GM19455 (cell line): ENCODE results near the gene LRRC45.

Experiments used
- ATAC-seq: cut with Tn5 transposase; IDR thresholded peaks from one replicate; pipeline ENCODE4 v1.9.1; 2021; ENCODE audit not compliant: unreplicated experiment

LRRC45 gene

DNA sequence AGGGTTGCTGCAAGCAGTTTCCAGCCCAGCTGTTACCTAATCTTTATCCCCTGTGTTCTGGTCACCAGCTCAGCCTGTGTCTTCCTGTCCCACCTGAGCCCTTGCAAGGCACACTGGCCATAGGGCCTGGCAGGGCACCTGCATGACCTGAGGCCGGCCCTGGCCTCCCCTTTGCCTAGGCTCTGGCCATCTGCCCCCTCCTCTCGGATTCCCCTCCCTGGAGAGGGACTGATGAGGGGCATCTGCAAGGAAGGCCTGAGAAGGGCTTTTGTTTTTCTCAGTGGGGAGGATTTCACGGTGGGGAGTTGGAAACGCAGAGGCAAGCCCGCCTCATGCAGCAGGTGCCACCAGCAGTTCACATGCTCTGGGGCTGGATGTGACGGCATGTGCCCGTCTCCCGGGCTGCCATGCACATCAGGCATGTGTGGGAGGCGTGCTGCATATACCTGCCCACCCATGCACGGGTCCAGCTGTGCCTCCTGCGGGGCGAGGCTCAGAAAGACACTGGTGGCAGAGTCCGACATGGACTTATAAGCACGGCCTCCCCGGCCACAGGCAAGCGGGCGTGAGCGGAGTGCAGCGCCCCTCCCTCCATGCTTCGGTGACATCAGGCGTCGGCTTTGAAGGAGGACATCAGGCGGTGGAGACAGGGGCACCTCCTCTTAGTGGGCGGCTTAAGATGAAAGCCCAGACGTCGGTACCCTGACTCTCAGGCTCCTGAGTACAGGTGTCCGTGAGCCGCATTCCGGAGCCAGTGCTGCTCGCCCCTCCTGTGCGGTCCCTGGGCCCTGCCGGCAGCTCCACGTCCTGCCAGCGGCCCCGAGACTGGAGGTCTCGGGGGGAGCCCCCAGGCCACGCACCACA is 29.1 kb upstream of the LRRC45 start:
- ATAC-seq, result no peak

DNA sequence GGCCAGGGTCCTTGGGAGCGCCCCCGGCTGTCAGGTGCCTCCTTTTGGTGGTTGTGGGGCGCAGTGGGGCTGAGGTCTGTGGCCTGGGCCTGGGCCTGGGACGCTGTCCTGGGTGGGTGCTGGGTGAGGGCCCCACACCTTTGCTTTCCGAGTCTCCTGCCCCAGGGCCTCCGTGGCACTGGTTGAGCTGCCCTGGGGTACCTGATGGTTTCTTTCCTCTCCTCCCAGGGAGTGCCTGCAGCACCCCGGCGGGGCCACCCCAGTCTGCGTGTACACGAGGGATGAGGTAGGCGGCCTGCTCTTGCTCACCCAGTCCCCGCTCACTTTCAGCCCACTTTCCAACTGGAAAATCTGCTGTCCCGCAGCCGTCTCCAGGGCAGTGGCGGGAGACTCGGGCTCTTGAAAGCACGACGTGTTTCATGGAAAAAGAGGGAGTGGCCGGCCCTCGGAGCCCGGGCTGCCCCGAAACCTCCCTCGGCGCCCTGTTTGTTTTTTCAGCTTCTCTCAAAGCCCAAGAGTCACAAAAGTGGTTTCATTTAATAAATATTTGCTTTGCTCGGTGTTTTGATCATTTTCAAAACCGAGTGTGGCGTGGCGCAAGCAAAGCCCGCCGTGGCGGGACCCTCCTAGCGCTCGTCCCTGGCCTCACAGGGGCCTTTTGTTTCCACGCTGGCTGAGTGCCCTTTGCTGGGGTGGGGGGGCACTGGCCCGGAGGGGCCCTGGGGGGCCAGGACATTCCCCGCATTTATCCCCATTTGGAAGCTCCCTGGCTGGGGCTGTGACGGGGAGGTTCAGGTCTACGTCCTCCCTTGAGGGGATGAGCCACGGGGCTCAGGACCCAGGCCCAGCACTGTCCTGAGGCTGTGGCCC is 28.3 kb upstream of the LRRC45 start:
- no peak for ATAC-seq

DNA sequence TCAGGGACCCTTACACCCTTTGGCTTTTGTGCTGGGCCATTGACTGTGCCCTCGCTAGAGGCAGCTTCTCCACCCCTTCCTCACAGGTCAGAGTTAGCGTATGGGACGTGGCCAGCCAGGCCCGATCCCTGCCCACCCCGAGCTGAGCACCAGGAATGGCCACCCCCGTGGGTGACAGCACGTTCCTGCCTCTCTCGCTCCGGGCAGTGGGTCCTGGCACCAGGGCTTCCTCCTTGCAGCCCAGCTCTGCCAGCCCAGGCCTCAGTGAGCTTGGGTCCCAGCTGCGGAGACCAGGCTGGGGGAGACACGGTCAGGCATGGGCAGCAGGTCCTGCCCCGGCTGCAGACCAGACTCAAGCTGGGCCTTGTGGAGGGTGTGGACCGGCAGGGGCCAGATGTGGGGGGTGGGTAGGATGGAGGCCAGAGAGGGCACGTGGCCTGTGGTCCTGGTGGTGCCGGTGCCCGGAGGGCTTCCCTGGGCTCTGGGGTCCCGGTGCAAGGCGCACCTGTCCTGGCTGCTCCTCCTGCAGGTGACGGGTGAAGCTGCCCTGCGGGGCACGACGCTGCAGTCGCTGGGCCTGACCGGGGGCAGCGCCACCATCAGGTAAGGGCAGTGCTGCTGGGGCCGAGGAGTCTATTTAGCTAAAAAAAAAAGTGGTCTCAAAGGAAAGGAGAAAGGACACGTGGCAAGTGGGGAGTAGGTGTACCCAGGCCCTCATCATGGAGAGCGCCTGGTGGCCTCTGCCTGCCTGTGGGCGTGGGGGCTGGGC is 27.5 kb upstream of the LRRC45 start:
- no peak for ATAC-seq

DNA sequence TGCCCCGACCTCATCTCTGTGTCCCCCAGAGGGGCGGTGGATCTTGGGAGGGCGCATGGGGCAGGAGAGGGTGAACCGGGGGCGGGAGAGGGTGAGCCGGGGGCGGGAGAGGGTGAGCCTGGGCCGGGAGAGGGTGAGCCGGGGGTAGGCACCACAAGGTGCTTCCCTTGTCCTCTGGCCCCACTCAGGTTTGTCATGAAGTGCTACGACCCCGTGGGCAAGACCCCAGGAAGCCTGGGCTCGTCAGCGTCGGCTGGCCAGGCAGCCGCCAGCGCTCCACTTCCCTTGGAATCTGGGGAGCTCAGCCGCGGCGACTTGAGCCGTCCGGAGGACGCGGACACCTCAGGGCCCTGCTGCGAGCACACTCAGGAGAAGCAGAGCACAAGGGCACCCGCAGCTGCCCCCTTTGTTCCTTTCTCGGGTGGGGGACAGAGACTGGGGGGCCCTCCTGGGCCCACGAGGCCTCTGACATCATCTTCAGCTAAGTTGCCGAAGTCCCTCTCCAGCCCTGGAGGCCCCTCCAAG is 26.8 kb upstream of the LRRC45 start:
- no peak for ATAC-seq

DNA sequence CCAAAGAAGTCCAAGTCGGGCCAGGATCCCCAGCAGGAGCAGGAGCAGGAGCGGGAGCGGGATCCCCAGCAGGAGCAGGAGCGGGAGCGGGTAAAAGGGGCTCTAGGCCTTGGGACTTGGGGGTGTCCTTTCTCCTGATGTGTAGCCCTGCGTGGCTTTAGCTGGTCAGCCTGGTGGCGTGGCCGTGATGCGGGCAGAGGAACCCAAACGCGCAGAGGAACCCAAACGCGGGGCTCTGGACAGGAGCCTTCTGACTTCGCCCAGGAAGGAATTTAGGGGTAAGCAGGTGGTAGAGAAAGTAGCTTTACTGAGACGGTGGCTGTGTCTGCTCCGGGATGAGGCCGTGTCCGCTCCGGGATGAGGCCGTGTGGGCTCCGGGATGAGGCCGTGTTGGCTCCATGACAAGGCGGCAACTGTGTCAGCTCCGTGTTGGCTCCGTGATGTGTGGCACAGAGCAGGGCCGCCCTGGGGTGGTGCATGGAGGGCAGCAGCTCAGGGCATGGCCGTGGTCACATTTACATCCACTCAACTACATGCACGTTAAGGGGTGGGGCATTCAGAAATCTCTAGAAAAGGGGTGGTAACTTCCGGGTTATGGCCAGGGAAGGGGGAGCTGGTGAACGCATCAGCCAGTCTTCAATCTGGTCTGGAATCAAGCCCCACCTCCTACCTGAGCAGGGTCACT is 26.2 kb upstream of the LRRC45 start:
- ATAC-seq, result no peak

DNA sequence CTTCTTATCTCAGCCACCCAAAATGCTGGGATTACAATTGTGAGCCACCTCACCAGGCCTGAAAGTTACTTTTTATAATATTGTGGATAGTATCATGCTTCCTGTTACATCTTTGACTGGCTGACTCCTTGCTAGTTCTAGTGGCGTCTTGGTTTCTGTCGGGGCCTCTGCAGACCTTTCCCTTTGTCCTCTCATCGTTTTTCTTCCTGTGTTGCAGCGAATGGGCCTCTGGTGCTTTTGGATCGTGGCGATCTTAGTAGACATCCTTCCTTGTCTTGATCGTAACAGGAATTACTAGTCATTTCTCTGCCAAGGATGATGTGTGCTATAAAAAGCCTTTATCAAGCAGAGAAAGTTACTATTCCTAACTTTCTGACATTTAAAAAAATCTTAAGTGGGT is 24.9 kb upstream of the LRRC45 start:
- ATAC-seq, result no peak

DNA sequence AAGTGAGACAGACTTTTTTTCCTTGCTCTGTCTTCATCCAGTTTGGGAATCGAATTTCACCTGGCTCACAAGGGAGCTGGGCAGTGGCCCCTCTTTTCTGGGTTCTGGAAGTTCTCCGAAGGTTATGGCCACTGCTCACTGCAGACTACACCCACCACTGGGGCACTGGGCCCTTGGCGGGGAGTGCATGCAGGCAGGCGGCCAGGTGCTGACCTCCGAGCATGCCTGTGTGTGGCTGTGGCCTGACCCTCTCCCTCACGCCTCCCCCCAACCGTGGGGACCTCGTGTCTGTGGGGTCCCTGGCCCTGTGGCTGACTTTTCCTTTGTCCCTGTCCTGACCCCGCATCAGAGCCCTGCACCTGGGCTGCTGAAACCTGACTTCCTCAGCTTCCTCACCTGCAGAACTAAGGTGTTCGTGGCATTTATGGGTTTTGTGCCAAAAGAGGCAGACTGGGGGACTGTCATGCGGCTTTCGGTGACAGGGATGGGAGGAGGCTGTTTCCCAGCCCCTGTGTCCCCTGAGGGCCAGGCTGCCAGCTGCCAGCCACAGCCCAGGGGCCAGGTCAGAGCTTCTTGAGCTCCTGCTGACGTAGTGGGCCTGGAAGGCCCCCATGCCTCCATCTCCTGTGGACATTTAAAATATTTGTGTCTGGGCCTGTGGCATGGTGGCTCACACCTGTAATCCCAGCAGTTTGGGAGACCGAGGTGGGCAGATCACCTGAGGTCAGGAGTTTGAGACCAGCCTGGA is 24.2 kb upstream of the LRRC45 start:
- no peak for ATAC-seq

DNA sequence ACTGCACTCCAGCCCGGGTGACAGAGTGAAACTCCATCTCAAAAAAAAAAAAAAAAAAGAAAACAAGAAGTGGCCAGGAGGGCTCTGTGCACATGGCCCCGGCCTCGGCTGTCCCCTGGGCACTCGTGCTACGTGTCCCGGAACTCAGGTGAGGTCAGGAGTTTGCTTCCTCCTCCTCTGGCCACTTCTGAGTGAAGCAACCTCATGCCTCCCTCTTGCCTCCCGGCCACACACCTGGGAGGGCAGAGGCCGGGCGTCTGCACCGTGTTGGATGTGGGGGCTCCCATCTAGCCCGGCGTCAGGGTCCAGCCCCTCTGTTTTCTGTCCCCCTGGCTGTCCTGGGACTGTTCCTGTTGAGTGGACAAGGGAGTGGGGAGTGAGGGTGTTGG is 23.5 kb upstream of the LRRC45 start:
- ATAC-seq, result no peak

DNA sequence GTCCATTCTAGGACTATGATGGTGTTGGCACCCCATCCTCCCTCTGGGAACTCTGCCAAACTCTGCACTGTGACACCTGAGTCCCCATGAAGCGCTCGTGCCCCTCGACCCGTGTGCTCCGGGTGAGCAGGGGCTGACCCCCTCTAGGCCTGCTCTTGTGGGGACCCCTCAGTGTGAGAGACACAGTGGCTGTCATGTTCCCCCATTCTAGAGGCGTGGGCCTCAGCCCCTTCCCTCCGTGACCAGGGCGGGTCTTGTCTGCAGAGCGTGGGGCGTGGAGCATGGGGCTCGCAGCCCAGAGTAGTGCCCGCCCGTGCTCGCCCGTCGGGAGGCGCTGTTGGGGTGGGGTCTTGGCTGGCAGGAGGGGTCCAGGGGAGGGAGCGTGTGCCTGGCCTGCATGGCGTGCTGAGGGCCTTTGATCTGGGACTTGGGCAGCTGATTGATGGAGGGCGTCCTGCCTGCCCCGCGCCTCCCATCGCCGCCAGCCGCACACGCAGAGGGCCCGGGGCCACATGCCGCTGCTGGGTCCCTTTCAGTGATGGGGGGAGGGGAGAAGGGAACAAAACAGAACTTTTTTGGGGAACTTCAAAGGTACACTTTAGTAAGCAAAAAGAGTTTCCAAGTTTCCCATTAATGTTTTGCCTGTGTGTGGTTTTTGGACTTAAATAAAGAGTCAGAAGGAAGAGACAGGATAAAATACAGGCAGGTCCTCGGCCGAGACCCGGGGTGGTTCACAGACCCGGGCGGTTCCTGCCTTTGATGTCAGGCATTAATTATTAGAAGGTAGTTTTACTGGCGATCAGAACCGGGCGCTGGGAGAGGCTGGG is 22.9 kb upstream of the LRRC45 start:
- ATAC-seq, result no peak

DNA sequence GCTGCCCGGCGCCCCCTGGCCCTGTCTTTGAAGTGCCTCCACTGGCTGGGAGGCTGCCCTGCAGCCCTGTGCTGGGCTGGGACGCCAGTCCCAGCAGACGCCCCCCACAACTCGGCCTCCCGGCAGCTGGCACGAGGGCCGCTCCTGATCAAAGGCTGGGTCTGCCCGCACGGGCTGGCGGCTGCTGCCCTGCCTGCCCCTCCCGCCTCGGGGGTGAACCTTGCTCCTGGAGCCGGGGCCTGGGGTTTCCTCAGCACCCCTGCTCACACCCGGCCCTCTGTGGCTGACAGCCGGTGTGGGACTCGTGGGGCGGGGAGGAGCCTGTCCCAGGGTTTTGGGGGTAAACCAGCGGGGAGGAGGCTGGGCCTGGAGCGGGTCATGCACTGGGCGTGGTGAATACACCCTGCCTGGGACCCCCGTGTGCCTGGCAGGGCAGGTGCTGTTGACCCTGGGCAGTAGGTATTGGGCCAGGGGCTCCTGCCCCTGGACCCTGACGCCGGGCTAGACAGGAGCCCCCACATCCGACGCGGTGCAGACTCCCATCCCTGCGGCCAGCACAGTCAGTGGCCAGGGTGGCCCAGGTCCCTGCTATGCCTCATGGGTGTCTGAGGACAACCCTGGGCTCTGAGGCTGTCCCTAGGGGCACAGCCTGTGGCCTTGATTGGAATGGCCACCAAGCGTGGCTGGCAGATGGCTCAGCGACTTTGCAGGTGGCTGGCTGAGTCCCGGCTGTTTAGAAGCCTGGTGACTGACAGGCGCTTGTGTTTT is 22.1 kb upstream of the LRRC45 start:
- ATAC-seq, result no peak

DNA sequence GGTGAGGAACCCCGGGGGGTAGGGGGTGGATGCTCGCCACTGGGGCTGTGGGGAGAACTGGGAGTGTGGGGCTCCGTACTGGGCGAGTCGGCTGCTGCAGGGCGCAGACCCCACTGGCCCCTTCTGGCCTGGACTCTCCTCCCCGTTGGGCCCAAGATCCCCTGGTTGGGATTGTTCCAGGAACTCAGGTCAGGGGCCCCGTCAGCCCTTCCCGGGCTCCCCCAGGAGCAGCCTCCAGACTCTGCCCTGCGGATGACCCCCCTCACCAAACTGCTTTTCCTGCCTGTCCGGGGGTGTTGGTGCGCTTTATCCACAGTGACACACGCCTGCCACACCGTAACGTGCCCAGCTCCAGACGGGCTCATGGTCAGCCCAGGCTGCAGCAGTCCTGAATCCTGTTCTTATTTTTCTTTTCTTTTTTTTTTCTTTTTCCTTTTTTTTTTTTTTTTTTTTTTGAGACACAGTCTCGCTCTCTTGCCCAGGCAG is 21.5 kb upstream of the LRRC45 start:
- ATAC-seq, result no peak

DNA sequence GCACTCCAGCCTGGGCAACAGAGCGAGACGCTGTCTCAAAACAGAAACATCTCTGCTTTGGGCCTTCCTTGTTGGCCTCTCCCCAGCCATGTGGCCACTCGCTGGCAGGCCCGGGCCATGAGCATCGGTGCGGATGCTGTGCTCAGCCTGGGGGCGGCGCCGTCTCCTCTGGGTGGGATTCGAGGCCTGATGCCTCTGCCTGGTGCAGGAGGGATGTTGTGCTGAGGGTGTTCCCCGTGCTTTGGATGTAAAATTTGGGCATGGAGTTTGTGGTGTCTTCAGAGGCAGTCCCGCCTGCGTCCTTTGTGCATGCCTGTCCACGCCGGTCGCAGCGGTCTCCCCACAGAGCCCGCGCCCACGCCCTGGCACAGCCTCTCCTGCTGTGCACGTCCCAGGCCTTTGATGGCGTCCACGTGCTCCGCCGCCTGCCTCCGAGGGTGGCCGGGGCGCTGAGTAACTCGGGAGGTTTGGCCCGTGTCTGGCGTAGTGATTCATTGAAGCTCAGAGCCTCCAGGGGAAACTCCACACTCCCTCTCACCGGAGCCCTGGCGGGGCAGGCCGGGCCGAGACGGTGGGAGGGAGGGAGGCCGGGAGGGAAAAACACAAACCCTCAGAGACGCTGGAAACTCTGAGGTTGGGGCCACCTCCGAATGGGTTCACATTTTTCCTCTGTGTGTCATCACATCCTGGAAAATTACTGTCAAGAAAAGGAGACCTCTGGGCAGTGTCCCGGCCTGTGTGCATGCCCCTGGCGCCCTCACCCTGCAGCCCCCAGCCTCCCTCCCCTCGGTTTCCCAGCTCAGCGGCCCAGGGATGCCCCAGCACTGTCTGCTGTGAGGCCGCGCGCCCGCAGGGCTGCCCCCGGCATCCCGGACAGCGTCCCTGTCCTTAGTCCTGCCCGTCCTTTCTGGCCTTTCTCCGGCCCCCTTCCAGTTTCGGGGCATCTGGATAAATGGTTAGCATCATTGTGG is 19.4 kb upstream of the LRRC45 start:
- no peak for ATAC-seq

DNA sequence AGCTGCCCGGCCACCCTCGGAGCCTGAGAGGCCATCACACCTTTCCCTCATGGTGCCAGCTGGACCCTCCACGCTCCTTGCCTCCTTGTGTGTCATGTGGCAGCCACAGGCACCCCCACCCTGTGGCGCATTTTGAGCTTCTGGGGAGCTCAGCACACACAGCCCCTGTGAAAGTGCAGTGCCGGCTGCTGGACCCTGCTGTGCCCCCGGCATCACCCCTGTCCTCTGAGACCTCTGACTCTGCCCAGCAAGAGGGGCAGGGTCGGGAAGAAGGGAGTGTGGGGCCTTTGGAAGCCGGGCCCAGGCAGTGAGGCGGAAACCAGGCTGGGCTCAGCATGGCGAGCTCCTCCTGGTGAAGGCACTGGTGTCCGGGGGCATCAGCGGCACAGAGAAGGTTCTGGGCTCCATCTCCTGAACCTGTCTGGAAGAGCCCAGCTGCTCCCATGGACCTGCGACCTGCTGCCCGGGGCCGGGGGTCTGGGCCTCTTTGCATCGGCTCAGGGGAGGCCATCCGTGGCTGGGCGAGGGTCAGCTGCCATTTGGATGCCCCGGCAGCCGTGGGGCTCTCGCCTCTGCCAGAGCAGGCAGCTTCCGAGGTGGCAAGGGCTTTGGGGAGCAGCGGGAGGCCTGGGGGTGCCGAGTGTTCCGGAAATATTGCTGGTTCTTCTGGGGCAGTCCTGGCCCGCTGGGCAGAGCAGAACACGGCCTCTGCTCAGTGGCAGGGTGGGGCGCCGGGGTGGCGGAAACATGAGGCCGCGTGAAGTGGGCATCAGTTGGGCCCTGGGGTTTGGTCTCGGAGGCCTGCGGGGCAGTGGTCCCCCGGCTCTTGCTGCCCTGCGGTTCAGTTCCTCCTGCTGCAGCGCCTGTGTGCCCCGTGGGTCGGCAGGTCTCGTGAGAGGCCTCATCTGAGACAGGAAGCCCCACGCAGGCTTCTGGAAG is 18.3 kb upstream of the LRRC45 start:
- ATAC-seq, result no peak

DNA sequence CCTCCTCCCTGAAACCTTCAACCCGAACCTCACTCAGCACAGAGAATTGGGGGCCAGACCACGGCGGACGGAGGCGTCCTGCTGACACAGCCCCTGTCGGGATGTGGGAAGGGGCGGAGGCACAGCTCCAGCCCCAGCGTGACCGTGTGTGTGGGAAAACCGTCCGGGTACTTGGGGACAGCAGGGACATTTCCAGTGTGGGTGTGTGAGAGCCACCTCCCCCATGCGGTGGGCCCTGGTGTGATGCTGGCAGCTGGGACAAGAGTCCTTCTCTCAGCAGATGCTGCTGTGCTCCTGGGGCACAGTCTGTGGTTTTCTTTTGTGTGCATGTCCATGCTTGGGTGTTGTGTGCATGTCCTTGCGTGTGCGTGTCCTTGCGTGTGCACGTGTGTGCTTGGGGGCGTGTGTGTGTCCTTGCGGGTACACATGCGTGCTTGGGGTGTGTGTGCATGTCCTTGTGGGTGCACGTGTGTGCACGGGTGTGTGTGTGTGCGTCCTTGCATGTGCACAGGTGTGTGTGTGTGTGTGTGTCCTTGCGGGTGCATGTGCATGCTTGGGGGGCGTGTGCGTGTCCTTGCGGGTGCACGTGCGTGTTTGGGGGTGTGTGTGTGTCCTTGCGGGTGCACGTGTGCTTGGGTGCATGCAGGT is 17.3 kb upstream of the LRRC45 start:
- no peak for ATAC-seq

DNA sequence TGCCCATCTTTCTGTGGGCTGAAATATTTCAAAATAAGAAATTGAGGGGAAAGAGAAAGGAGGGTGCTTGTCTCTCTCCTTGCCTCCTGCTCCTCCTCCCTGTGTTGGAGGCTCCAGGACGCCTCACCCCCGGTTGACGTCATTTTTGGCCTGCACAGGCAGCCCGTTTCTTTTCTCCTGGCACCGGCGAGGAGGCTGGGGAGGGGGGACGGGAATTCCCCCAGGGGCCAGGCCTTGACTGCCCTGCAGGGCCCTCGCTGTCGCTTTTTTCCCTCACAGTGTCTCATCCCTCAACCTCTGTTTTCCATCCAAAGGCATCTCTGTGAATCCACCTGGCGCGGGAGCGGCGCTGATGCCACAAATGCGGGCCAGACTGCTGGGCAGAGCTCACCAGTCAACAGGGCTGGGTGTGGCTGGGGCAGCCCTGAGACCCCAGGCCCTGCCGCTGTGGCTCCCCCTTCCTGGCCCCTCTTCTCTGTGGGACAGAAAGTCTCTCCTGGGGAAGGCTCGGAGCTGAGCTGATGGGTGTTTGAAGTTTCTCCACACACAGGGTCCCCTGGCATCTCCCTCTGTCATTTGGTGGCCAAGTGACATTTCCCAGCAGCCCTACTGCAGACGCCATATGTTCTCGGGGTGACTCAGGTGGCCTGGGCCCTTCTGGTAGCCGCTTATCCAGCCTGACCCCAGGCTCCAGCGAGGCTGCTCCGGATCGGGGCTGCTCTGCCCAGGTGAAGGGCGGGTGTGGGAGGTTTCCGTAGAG is 16.5 kb upstream of the LRRC45 start:
- ATAC-seq, result no peak
